ENCODE data around the gene RAD51B. TPM values are rescaled to one million over a fixed set of nuclear protein-coding genes. Genes with fewer than 3 reads are reported as not detected.

The RAD51B gene
- total and polyA plus RNA-seq, 2 of the 13 experiments (the other 11 are each of a cell fraction or from before 2014, with no cell fraction given): 7.0 to 9.5 TPM

DNA sequence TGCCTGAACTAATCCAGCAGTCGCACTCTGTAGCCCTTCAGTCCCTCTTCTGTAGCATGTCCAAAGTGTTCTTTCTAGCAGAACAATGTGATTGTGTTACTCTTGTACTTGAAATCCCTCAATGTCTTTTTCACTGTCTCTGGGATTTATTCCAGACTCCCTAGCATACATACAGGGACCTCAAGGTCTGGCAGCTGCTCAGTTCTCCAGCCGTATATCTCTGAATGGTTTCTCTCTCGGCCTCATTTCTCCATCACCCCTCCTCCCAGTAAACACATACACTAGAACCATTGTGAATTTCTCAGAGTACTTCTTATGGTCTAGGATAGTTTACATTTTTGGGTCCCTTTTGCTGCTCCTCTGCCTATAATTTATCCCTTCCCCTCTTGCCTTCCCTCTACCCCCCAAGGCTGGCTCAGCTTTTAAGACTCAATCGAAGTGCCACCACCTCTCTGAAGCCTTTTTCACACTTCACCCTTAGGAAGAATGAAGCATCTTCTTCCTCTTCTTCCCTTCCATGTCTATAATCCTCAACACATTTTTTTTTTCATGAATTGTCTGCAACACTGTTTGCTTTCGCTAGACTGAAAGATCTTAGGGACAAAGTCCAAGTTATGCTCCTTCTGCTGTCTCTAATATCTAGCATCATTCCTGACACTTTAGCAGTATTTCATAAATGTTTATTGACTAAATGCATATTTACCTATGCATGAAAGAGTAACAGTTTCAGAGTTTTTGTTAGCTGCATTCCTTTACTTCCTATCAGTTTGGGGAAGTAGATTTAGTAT, 527.2 kb downstream of the RAD51B start:
- intact Hi-C loops (cut with micrococcal nuclease; ENCODE audit: unreplicated experiment): no loop called here
- no peak overlapping the region for H2AFZ ChIP-seq (ENCODE audit: low read length)
- no peak overlapping the region for H3K4me2 ChIP-seq (ENCODE audit: low read depth, low read length)
- ChIA-PET POLR2A (no interaction called here), CTCF (ENCODE audit: low intra/inter-chr PET ratio, low total read pairs) (no interaction called here)
- H3K27ac ChIP-seq (ENCODE audit: extremely low read length, insufficient read depth, low read length): no peak overlapping the region
- no TSS peak for BruUV-seq (replicated peaks)
- H3K36me3 ChIP-seq (replicated peaks in 1 of 2; ENCODE audit: control insufficient read depth in 1 of 2, insufficient read depth in 2 of 2, low read length in 2 of 2): no peaks in the 10 kb centered on the region
- 90% methylated on average over 5 of the region's 5 CpGs for WGBS (ENCODE audit: low lambda C conversion rate)
- H4K20me1 ChIP-seq (ENCODE audit: insufficient read depth, low read length): no peaks in the 10 kb centered on the region
- TF ChIP-seq NFE2 (CRISPR knock-in tag; IDR thresholded peaks at IDR 0.05) (no peak), ZNF343 (CRISPR knock-in tag; IDR thresholded peaks at IDR 0.05) (peak; percentile 98), SUZ12 (IDR thresholded peaks at IDR 0.05; ENCODE audit: low read depth, low read length) (no peak), MLLT10 (CRISPR knock-in tag; IDR thresholded peaks at IDR 0.05) (no peak), ZNF674 (CRISPR knock-in tag; IDR thresholded peaks at IDR 0.05; ENCODE audit: low read depth) (no peak), SRSF1 (optimal IDR thresholded peaks at IDR 0.05; ENCODE audit: low read depth, low read length) (no peak)
- TF ChIP-seq, protein P1, sequence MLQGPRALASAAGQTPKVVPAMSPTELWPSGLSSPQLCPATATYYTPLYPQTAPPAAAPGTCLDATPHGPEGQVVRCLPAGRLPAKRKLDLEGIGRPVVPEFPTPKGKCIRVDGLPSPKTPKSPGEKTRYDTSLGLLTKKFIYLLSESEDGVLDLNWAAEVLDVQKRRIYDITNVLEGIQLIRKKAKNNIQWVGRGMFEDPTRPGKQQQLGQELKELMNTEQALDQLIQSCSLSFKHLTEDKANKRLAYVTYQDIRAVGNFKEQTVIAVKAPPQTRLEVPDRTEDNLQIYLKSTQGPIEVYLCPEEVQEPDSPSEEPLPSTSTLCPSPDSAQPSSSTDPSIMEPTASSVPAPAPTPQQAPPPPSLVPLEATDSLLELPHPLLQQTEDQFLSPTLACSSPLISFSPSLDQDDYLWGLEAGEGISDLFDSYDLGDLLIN (CRISPR knock-in tag; IDR thresholded peaks at IDR 0.05; ENCODE audit: borderline replicate concordance): no peak
- TF ChIP-seq, protein P2, sequence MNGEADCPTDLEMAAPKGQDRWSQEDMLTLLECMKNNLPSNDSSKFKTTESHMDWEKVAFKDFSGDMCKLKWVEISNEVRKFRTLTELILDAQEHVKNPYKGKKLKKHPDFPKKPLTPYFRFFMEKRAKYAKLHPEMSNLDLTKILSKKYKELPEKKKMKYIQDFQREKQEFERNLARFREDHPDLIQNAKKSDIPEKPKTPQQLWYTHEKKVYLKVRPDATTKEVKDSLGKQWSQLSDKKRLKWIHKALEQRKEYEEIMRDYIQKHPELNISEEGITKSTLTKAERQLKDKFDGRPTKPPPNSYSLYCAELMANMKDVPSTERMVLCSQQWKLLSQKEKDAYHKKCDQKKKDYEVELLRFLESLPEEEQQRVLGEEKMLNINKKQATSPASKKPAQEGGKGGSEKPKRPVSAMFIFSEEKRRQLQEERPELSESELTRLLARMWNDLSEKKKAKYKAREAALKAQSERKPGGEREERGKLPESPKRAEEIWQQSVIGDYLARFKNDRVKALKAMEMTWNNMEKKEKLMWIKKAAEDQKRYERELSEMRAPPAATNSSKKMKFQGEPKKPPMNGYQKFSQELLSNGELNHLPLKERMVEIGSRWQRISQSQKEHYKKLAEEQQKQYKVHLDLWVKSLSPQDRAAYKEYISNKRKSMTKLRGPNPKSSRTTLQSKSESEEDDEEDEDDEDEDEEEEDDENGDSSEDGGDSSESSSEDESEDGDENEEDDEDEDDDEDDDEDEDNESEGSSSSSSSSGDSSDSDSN (CRISPR knock-in tag; IDR thresholded peaks at IDR 0.05): no peak
- H3K9ac ChIP-seq (ENCODE audit: insufficient read depth, low read depth, low read length): no peak overlapping the region
- no peak for ATAC-seq
- peaks cover 46% of the 10 kb centered on the region for H3K4me1 ChIP-seq (ENCODE audit: insufficient read depth, low read length)
- no peak for FAIRE-seq
- DNase-seq (ENCODE audit: low spot score): no peak
- in situ Hi-C loops (cut with HindIII; ENCODE audit: extremely low pct_ligation_motif_present, low pct_unique_long_range_greater_than_20kb): no loop called here
- peaks cover 9% of the 10 kb centered on the region; the same call in 1 of the 2 replicates for H3K9me3 ChIP-seq (ENCODE audit: low read length)
- H3K79me2 ChIP-seq (ENCODE audit: insufficient read depth, low read length): no peaks in the 10 kb centered on the region
- H3K4me3 ChIP-seq (replicated peaks in 1 of 3; ENCODE audit: insufficient read depth in 1 of 3, low read depth in 2 of 3, low read length in 3 of 3): no peak overlapping the region
- no peaks in the 10 kb centered on the region for H3K27me3 ChIP-seq (ENCODE audit: control insufficient read depth in 1 of 2, insufficient read depth in 2 of 2, low read length in 2 of 2)

Data from HepG2 (cell line).